ENCODE results near the gene ZRANB2. TPM values are rescaled to one million over a fixed set of nuclear protein-coding genes. Genes with fewer than 3 reads are reported as not detected.

Gene ZRANB2
- total RNA-seq, 2 experiments from 2014 or later = 102 TPM

- Mint-ChIP-seq H3K4me1 (ENCODE audit: low read depth) (no peaks in the 10 kb centered on the region), H3K9me3 (no peaks in the 10 kb centered on the region), H3K4me3 (no peak overlapping the region), H3K36me3 (ENCODE audit: low read depth) (no peaks in the 10 kb centered on the region), H3K27ac (no peak overlapping the region), H3K27me3 (peaks cover 16% of the 10 kb centered on the region)
- Histone ChIP-seq H3K4me3 (ENCODE audit: low read length) (no peak overlapping the region), H3K4me1 (ENCODE audit: insufficient read depth, low read length) (no peaks in the 10 kb centered on the region), H3K36me3 (ENCODE audit: insufficient read depth, low read length) (no peaks in the 10 kb centered on the region), H3K27ac (ENCODE audit: low read depth in 1 of 2, low read length in 2 of 2) (no peak overlapping the region), H3K27me3 (ENCODE audit: control insufficient read depth in 1 of 2, insufficient read depth in 2 of 2, low read length in 2 of 2) (no peaks in the 10 kb centered on the region), H3K9me3 (ENCODE audit: control insufficient read depth in 1 of 2, insufficient read depth in 1 of 2, low read length in 2 of 2) (no peaks in the 10 kb centered on the region)
- ChIA-PET CTCF (interaction anchor here (0.7 kb wide), 1 partner anchor 24 kb away, joined by 3 read pairs; no protein-coding TSS in a partner anchor), POLR2A (no interaction called here)
- no peak for ATAC-seq (ENCODE audit: poor library complexity)
- intact Hi-C loops (cut with DNase I, micrococcal nuclease) = no loop called here
- TF ChIP-seq, protein P1, sequence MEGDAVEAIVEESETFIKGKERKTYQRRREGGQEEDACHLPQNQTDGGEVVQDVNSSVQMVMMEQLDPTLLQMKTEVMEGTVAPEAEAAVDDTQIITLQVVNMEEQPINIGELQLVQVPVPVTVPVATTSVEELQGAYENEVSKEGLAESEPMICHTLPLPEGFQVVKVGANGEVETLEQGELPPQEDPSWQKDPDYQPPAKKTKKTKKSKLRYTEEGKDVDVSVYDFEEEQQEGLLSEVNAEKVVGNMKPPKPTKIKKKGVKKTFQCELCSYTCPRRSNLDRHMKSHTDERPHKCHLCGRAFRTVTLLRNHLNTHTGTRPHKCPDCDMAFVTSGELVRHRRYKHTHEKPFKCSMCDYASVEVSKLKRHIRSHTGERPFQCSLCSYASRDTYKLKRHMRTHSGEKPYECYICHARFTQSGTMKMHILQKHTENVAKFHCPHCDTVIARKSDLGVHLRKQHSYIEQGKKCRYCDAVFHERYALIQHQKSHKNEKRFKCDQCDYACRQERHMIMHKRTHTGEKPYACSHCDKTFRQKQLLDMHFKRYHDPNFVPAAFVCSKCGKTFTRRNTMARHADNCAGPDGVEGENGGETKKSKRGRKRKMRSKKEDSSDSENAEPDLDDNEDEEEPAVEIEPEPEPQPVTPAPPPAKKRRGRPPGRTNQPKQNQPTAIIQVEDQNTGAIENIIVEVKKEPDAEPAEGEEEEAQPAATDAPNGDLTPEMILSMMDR (IDR thresholded peaks at IDR 0.05) = no peak
- DNase-seq = no peak
Measured at GRCh38 chr1:71093938-71094337, 13.1 kb upstream of the ZRANB2 start.

- intact Hi-C loops (cut with DNase I, micrococcal nuclease) = loop anchor here in 1 of 2 experiments (10.0 kb wide), 1 partner anchor 735 kb away; the partner anchor contains the start of gene ANKRD13C
- peaks cover 47% of the 10 kb centered on the region for H3K27me3 Mint-ChIP-seq
- no peak overlapping the region for H3K4me3 Mint-ChIP-seq
- TF ChIP-seq, protein P1 (IDR thresholded peaks at IDR 0.05) = no peak
- Histone ChIP-seq H3K27ac (ENCODE audit: low read depth in 1 of 2, low read length in 2 of 2) (no peak overlapping the region), H3K9me3 (ENCODE audit: control insufficient read depth in 1 of 2, insufficient read depth in 1 of 2, low read length in 2 of 2) (no peaks in the 10 kb centered on the region), H3K27me3 (ENCODE audit: control insufficient read depth in 1 of 2, insufficient read depth in 2 of 2, low read length in 2 of 2) (peaks cover 11 to 12% of the 10 kb centered on the region in 2 experiments), H3K4me1 (ENCODE audit: insufficient read depth, low read length) (no peaks in the 10 kb centered on the region), H3K4me3 (ENCODE audit: low read length) (no peak overlapping the region), H3K36me3 (ENCODE audit: insufficient read depth, low read length) (no peaks in the 10 kb centered on the region)
- no peak overlapping the region for H3K27ac Mint-ChIP-seq
- ATAC-seq (ENCODE audit: poor library complexity) = no peak
- CTCF ChIA-PET = no interaction called here
- no peaks in the 10 kb centered on the region for H3K9me3 Mint-ChIP-seq
- no peaks in the 10 kb centered on the region for H3K36me3 Mint-ChIP-seq (ENCODE audit: low read depth)
- no peaks in the 10 kb centered on the region for H3K4me1 Mint-ChIP-seq (ENCODE audit: low read depth)
- no peak for DNase-seq
- POLR2A ChIA-PET = interaction anchor here (0.6 kb wide), 1 partner anchor 879 kb away, joined by 3 read pairs; no protein-coding TSS in a partner anchor
Measured at GRCh38 chr1:71089536-71090270, 8.9 kb upstream of the ZRANB2 start.

- peaks cover 56% of the 10 kb centered on the region for H3K27me3 Mint-ChIP-seq
- H3K4me1 Mint-ChIP-seq (ENCODE audit: low read depth) = no peaks in the 10 kb centered on the region
- TF ChIP-seq, protein P1 (IDR thresholded peaks at IDR 0.05) = no peak
- H3K4me3 ChIP-seq (ENCODE audit: low read length) = no peak overlapping the region
- CTCF ChIA-PET = no interaction called here
- no peaks in the 10 kb centered on the region for H3K4me1 ChIP-seq (ENCODE audit: insufficient read depth, low read length)
- no peaks in the 10 kb centered on the region for H3K36me3 Mint-ChIP-seq (ENCODE audit: low read depth)
- intact Hi-C loops (cut with DNase I, micrococcal nuclease) = loop anchor here in 1 of 2 experiments (10.0 kb wide), 1 partner anchor 734 kb away; the partner anchor contains the start of gene ANKRD13C
- H3K4me3 Mint-ChIP-seq = no peak overlapping the region
- H3K27ac Mint-ChIP-seq = no peak overlapping the region
- H3K36me3 ChIP-seq (ENCODE audit: insufficient read depth, low read length) = no peaks in the 10 kb centered on the region
- no peak overlapping the region for H3K27ac ChIP-seq (ENCODE audit: low read depth in 1 of 2, low read length in 2 of 2)
- DNase-seq (no peak), ATAC-seq (ENCODE audit: poor library complexity) (no peak)
- no peaks in the 10 kb centered on the region for H3K9me3 Mint-ChIP-seq
- peaks cover 12 to 13% of the 10 kb centered on the region in 2 experiments for H3K27me3 ChIP-seq (ENCODE audit: control insufficient read depth in 1 of 2, insufficient read depth in 2 of 2, low read length in 2 of 2)
- POLR2A ChIA-PET = no interaction called here
- no peaks in the 10 kb centered on the region for H3K9me3 ChIP-seq (ENCODE audit: control insufficient read depth in 1 of 2, insufficient read depth in 1 of 2, low read length in 2 of 2)
Measured at GRCh38 chr1:71088645-71089287, 7.9 kb upstream of the ZRANB2 start.

Measured in CD4-positive, alpha-beta T cell (primary cell).